ENCODE measurements around the gene OBSL1.

Gene OBSL1

GRCh38 chr2:219525533-219526232 lies 45.7 kb downstream of the OBSL1 start:
- TF ChIP-seq BHLHE40 (IDR thresholded peaks at IDR 0.05; ENCODE audit: borderline replicate concordance) (no peak), ELF4 (IDR thresholded peaks at IDR 0.05) (no peak), CTBP1 (IDR thresholded peaks at IDR 0.05; ENCODE audit: borderline replicate concordance) (no peak), FOXA1 (IDR thresholded peaks at IDR 0.05) (no peak), LEF1 (IDR thresholded peaks at IDR 0.05; ENCODE audit: borderline replicate concordance) (no peak), SUZ12 (IDR thresholded peaks at IDR 0.05) (no peak), TARDBP (IDR thresholded peaks at IDR 0.05) (no peak), ZNF384 (IDR thresholded peaks at IDR 0.05) (no peak), HDGF (IDR thresholded peaks at IDR 0.05; ENCODE audit: borderline replicate concordance) (no peak), FOXK2 (IDR thresholded peaks at IDR 0.05) (no peak), SP1 (IDR thresholded peaks at IDR 0.05) (no peak), PKNOX1 (IDR thresholded peaks at IDR 0.05) (no peak), FOXM1 (IDR thresholded peaks at IDR 0.05; ENCODE audit: borderline replicate concordance) (no peak), L3MBTL2 (conservative IDR thresholded peaks at IDR 0.05) (no peak), NFRKB (IDR thresholded peaks at IDR 0.05) (no peak)
- ChIA-PET POLR2A (interaction anchor here (1.6 to 2.0 kb wide), 2 partner anchors 16 to 27 kb away, joined by 3 to 6 read pairs; partner anchors contain the start of gene GMPPA), CTCF (interaction anchor here (0.6 to 3.8 kb wide), 7 partner anchors 12 to 389 kb away, joined by 3 to 25 read pairs (median 6); partner anchors contain the start of gene ASIC4)
- DNase-seq (ENCODE audit: extremely low spot score) = no peak

GRCh38 chr2:219524817-219525216 lies 46.5 kb downstream of the OBSL1 start:
- ChIA-PET CTCF (interaction anchor here (3.8 kb wide), 1 partner anchor 15 kb away, joined by 25 read pairs; no protein-coding TSS in a partner anchor), POLR2A (no interaction called here)
- TF ChIP-seq HDGF (IDR thresholded peaks at IDR 0.05; ENCODE audit: borderline replicate concordance) = no peak
- no peak for TF ChIP-seq BHLHE40 (IDR thresholded peaks at IDR 0.05; ENCODE audit: borderline replicate concordance)
- no peak for DNase-seq (ENCODE audit: extremely low spot score)

GRCh38 chr2:219523031-219523671 lies 48.2 kb downstream of the OBSL1 start:
- no peak for DNase-seq (ENCODE audit: extremely low spot score)
- CTCF ChIA-PET = interaction anchor here (0.7 to 3.8 kb wide), 6 partner anchors 9 to 133 kb away, joined by 3 to 25 read pairs (median 4); partner anchors contain the start of genes ASIC4 and GMPPA
- POLR2A ChIA-PET = interaction anchor here (0.5 to 1.6 kb wide), 3 partner anchors 26 to 880 kb away, joined by 3 to 6 read pairs (median 3); no protein-coding TSS in a partner anchor
- TF ChIP-seq NFRKB (IDR thresholded peaks at IDR 0.05) = no peak
- TF ChIP-seq ELF4 (IDR thresholded peaks at IDR 0.05) = no peak
- no peak for TF ChIP-seq SP1 (IDR thresholded peaks at IDR 0.05)
- TF ChIP-seq ARNT (IDR thresholded peaks at IDR 0.05) = no peak
- TF ChIP-seq ZNF384 (IDR thresholded peaks at IDR 0.05) = no peak
- no peak for TF ChIP-seq BHLHE40 (IDR thresholded peaks at IDR 0.05; ENCODE audit: borderline replicate concordance)
- TF ChIP-seq L3MBTL2 (conservative IDR thresholded peaks at IDR 0.05) = no peak
- TF ChIP-seq LEF1 (IDR thresholded peaks at IDR 0.05; ENCODE audit: borderline replicate concordance) = no peak
- no peak for TF ChIP-seq CTBP1 (IDR thresholded peaks at IDR 0.05; ENCODE audit: borderline replicate concordance)

GRCh38 chr2:219522111-219523030 lies 49.0 kb downstream of the OBSL1 start:
- TF ChIP-seq PKNOX1 (IDR thresholded peaks at IDR 0.05) = no peak
- TF ChIP-seq TARDBP (IDR thresholded peaks at IDR 0.05) = no peak
- TF ChIP-seq L3MBTL2 (conservative IDR thresholded peaks at IDR 0.05) = no peak; the same call in 1 of the 2 replicates
- TF ChIP-seq FOXK2 (IDR thresholded peaks at IDR 0.05) = no peak
- TF ChIP-seq ELF4 (IDR thresholded peaks at IDR 0.05) = no peak
- no peak for TF ChIP-seq BHLHE40 (IDR thresholded peaks at IDR 0.05; ENCODE audit: borderline replicate concordance)
- no peak for TF ChIP-seq SP1 (IDR thresholded peaks at IDR 0.05)
- no peak for TF ChIP-seq FOXA1 (IDR thresholded peaks at IDR 0.05)
- no peak for TF ChIP-seq CTBP1 (IDR thresholded peaks at IDR 0.05; ENCODE audit: borderline replicate concordance)
- TF ChIP-seq NFRKB (IDR thresholded peaks at IDR 0.05) = no peak
- TF ChIP-seq ARNT (IDR thresholded peaks at IDR 0.05) = no peak
- no peak for TF ChIP-seq SUZ12 (IDR thresholded peaks at IDR 0.05)
- no peak for TF ChIP-seq HDGF (IDR thresholded peaks at IDR 0.05; ENCODE audit: borderline replicate concordance)
- no peak for TF ChIP-seq FOXM1 (IDR thresholded peaks at IDR 0.05; ENCODE audit: borderline replicate concordance)
- no peak for TF ChIP-seq ZNF384 (IDR thresholded peaks at IDR 0.05)
- TF ChIP-seq LEF1 (IDR thresholded peaks at IDR 0.05; ENCODE audit: borderline replicate concordance) = no peak
- POLR2A ChIA-PET = interaction anchor here (0.5 to 1.6 kb wide), 3 partner anchors 12 to 115 kb away, joined by 3 to 6 read pairs (median 6); no protein-coding TSS in a partner anchor

DNA sequence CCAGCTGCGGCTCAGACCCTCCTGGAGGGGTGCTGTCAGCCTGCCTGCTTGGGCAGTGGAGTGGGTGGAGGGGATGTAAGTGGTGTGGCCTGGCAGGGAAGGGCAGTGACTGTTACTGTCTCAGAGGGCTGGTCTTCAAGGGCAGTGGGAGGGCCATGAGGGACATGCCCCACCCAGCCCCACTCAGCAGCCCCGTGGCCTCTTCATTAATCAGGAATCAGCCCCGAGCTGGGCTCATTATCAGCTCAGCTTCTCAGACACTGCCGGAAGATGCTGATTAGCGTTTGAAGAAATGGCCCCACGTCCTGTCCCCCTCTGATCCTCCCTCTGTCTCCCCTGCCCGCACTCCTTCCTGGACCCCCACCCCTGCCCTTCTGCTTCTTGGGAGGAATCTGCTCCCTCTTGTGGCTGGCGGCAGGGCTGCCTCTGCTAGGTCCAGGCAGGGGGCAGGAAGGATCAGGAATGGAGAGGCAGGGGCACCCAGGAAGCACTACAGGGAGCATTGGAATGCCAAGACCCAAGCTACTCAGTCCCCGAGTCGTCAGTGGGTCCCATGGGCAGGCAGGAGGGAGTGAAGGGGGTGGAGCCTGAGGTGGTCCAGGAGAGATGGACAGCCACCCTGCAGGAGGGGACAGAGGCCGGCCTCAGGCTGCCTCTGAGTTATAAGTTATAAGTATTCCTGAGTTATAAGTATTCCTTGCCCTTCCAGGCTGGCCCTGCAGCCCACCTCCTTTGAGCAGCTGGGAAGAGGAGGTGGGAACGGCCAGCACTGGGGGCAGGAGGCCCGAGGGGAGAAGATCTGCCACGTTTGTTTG lies 50.1 kb downstream of the OBSL1 start:
- TF ChIP-seq SUZ12 (IDR thresholded peaks at IDR 0.05) (no peak), SP1 (IDR thresholded peaks at IDR 0.05) (no peak)
- peak; percentile 79 for DNase-seq (ENCODE audit: extremely low spot score)
- POLR2A ChIA-PET = interaction anchor here (1.2 to 1.5 kb wide), 2 partner anchors 10 to 11 kb away, joined by 3 to 6 read pairs; no protein-coding TSS in a partner anchor
- CTCF ChIA-PET = interaction anchor here (0.9 to 2.9 kb wide), 10 partner anchors 8 to 133 kb away, joined by 3 to 21 read pairs (median 4); partner anchors contain the start of gene GMPPA

More at GRCh38 chr2:219522111-219523030, 49.0 kb downstream of the OBSL1 start:
- CTCF ChIA-PET = interaction anchor here (0.6 to 3.8 kb wide), 9 partner anchors 8 to 132 kb away, joined by 3 to 25 read pairs (median 4); partner anchors contain the start of genes ASIC4 and GMPPA
- DNase-seq (ENCODE audit: extremely low spot score) = peak; percentile 66
